Measurements from ENCODE around the gene SREBF2. TPM values are rescaled to one million over a fixed set of nuclear protein-coding genes. Genes with fewer than 3 reads are reported as not detected.

The SREBF2 gene
- total and polyA plus RNA-seq, 2 of the 8 experiments (the other 6 are each of a cell fraction or from before 2014, with no cell fraction given), result 125 to 144 TPM

DNA sequence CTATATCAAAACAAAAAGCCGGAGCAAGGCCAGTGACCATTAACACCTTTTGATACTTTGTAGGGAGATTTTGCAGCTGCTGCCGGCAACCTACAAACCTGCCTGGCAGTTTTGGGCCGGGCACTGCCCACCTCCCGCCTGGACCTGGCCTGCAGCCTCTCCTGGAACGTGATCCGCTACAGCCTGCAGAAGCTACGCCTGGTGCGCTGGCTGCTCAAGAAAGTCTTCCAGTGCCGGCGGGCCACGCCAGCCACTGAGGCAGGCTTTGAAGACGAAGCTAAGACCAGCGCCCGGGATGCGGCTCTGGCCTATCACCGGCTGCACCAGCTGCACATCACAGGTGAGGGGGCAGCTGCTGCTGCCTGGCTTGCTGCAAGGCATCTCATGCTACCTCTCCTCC is 47.7 kb downstream of the SREBF2 start:
- Histone ChIP-seq H3K4me3 (ENCODE audit: extremely low read depth in 1 of 4, insufficient read depth in 2 of 4, low read depth in 3 of 4, low read length in 4 of 4) (no peak overlapping the region), H3K79me1 (ENCODE audit: low read depth, low read length) (no peaks in the 10 kb centered on the region; the same call in 1 of the 2 replicates), H3K56ac (replicated peaks; ENCODE audit: insufficient read length, low read depth, low read length) (no peak overlapping the region), H3K4me2 (ENCODE audit: insufficient read depth in 1 of 2, low read depth in 2 of 2, low read length in 2 of 2) (no peak overlapping the region), H2BK5ac (ENCODE audit: low read depth, low read length) (no peak overlapping the region), H2BK15ac (ENCODE audit: low read length) (no peak overlapping the region), H3K27me3 (replicated peaks in 1 of 4; ENCODE audit: control insufficient read depth in 3 of 4, extremely low read depth in 1 of 4, insufficient read depth in 3 of 4, low read length in 3 of 4) (no peaks in the 10 kb centered on the region), H3K9ac (replicated peaks in 1 of 4; ENCODE audit: extremely low read depth in 1 of 4, low read depth in 3 of 4, low read length in 3 of 4) (no peak overlapping the region), H3K14ac (ENCODE audit: insufficient read length) (no peak overlapping the region), H4K91ac (replicated peaks; ENCODE audit: insufficient read length, low read length) (no peak overlapping the region), H2AK5ac (ENCODE audit: low read depth, low read length) (no peak overlapping the region), H2BK120ac (replicated peaks; ENCODE audit: low read depth, low read length) (no peak overlapping the region), H3K23me2 (ENCODE audit: low read depth, low read length) (no peaks in the 10 kb centered on the region), H4K20me1 (replicated peaks in 1 of 2; ENCODE audit: control insufficient read depth in 1 of 2, insufficient read depth in 2 of 2, low read length in 2 of 2) (peaks cover 3 to 5% of the 10 kb centered on the region in 2 experiments), H3K27ac (ENCODE audit: low read depth, low read length) (no peak overlapping the region), H2AFZ (ENCODE audit: low read length) (no peak overlapping the region), H3K4ac (replicated peaks; ENCODE audit: insufficient read length, low read depth, low read length) (no peak overlapping the region), H2BK20ac (ENCODE audit: low read length) (no peak overlapping the region), H3K18ac (ENCODE audit: extremely low read depth, low read length) (no peak overlapping the region), H3K4me1 (replicated peaks in 1 of 4; ENCODE audit: control insufficient read depth in 3 of 4, insufficient read depth in 4 of 4, low read length in 3 of 4) (no peaks in the 10 kb centered on the region), H2BK12ac (ENCODE audit: low read depth, low read length) (no peak overlapping the region), H4K8ac (ENCODE audit: extremely low read depth, insufficient read depth, low read length) (no peak overlapping the region), H3K9me3 (ENCODE audit: insufficient read depth in 2 of 2, low read depth in 1 of 2, low read length in 1 of 2) (no peaks in the 10 kb centered on the region), H3K23ac (ENCODE audit: insufficient read length) (no peak overlapping the region), H4K5ac (ENCODE audit: insufficient read length, low read depth, low read length) (no peak overlapping the region), H3K36me3 (ENCODE audit: control insufficient read depth in 2 of 4, insufficient read depth in 4 of 4, low read length in 3 of 4) (peaks cover 44 to 96% (median 77%) of the 10 kb centered on the region in 4 experiments), H3K79me2 (ENCODE audit: control insufficient read depth in 1 of 2, insufficient read depth in 2 of 2, low read length in 2 of 2) (no peaks in the 10 kb centered on the region)
- FAIRE-seq, result no peak
- ChIA-PET CTCF (ENCODE audit: partially characterized antibody) (interaction anchor here (1.5 to 1.6 kb wide), 2 partner anchors 11 to 58 kb away, joined by 4 to 7 read pairs; no protein-coding TSS in a partner anchor), POLR2A (ENCODE audit: partially characterized antibody) (interaction anchor here (1.0 to 1.3 kb wide), 3 partner anchors 9 to 244 kb away, joined by 3 to 4 read pairs (median 3); no protein-coding TSS in a partner anchor)
- WGBS, 2 experiments (ENCODE audit: extremely low coverage in 1 of 2, insufficient coverage in 1 of 2, insufficient read length in 1 of 2, insufficient replicate concordance in 2 of 2, low coverage in 1 of 2, low lambda C conversion rate in 2 of 2, missing lambda C conversion rate in 1 of 2), result 94% methylated on average over 16 of the region's 16 CpGs; no CpG with 5 or more reads in 1 of the 2 experiments
- DNase-seq (ENCODE audit: low read depth in 1 of 2, low spot score in 2 of 2), result no peak
- TF ChIP-seq SP2 (IDR thresholded peaks at IDR 0.05; ENCODE audit: low read length), result no peak
- TF ChIP-seq YY1 (IDR thresholded peaks at IDR 0.05; ENCODE audit: low read depth, low read length), result no peak
- TF ChIP-seq CHD1 (IDR thresholded peaks at IDR 0.05; ENCODE audit: low read depth, low read length), result no peak
- TF ChIP-seq EGR1 (IDR thresholded peaks at IDR 0.05; ENCODE audit: borderline replicate concordance, low read depth, low read length), result no peak
- TF ChIP-seq SRF (IDR thresholded peaks at IDR 0.05; ENCODE audit: low read depth, low read length), result no peak
- TF ChIP-seq NRF1 (IDR thresholded peaks at IDR 0.05; ENCODE audit: low read depth, low read length), result no peak
- no peak for TF ChIP-seq HDAC6 (IDR thresholded peaks at IDR 0.05; ENCODE audit: low read depth, low read length)
- no peak for TF ChIP-seq NANOG (IDR thresholded peaks at IDR 0.05; ENCODE audit: insufficient read depth, low read depth, low read length, poor library complexity, severe bottlenecking)
- TF ChIP-seq CHD2 (IDR thresholded peaks at IDR 0.05; ENCODE audit: low read length), result no peak
- no peak for TF ChIP-seq SP4 (IDR thresholded peaks at IDR 0.05; ENCODE audit: low read length)
- no peak for TF ChIP-seq CBX5 (IDR thresholded peaks at IDR 0.05; ENCODE audit: low read depth, low read length)
- TF ChIP-seq KDM1A (IDR thresholded peaks at IDR 0.05; ENCODE audit: borderline replicate concordance, low read length), result no peak
- TF ChIP-seq PHF8 (conservative IDR thresholded peaks at IDR 0.05; ENCODE audit: low read depth, low read length), result no peak

All from H1 (cell line).